Right lobe of liver (tissue), 6 donors: ENCODE measurements around the gene RFX8. TPM values are rescaled to one million over a fixed set of nuclear protein-coding genes. Genes with fewer than 3 reads are reported as not detected.
A peak's percentile ranks its signal among the peaks of the same experiment; 100 is the strongest.

Experiments used
- ATAC-seq, 4 donors: fragments of 200-7000 bp; cut with Tn5 transposase; one replicate each; pipeline ENCODE4 v1.9.1; 2020; ENCODE audit warnings: mild to moderate bottlenecking in 4 of 4, moderate library complexity in 4 of 4
- DNase-seq, 3 donors: peaks; one replicate each; pipeline ENCODE4 v3.0.0-alpha.2; 2020
- H3K27ac ChIP-seq, 3 donors: fragments of 200-600 bp; one replicate each; pipeline ENCODE4 v1.8.0; 2022
- H3K27me3 ChIP-seq, 2 donors: fragments of 200-600 bp; one replicate each; pipeline ENCODE4 v1.8.0; 2022
- H3K36me3 ChIP-seq, 4 donors: fragments of 200-600 bp; sonication (generic) in 1 of 4; one replicate each; pipeline versions ENCODE4 v1.5.1 to v1.8.0; 2017 to 2022; ENCODE audit warnings: control low read depth in 1 of 4
- H3K4me1 ChIP-seq, 4 donors: fragments of 200-600 bp; sonication (generic) in 1 of 4; one replicate each; pipeline versions ENCODE4 v1.5.1 to v1.8.0; 2017 to 2022; ENCODE audit warnings: control low read depth in 1 of 4
- H3K4me3 ChIP-seq, 3 donors: fragments of 200-600 bp; one replicate each; pipeline ENCODE4 v1.8.0; 2022
- H3K9me3 ChIP-seq, 4 donors: fragments of 200-600 bp; sonication (generic) in 1 of 4; one replicate each; pipeline versions ENCODE4 v1.5.1 to v1.8.0; 2017 to 2022; ENCODE audit warnings: control low read depth in 1 of 4
- CTCF ChIP-seq, 4 donors: fragments of 200-600 bp in 3 of 4; fragments of 450-650 bp in 1 of 4; IDR thresholded peaks; one replicate each; pipeline versions ENCODE4 v1.5.1 to v1.8.0; 2016 to 2022; ENCODE audit warnings: antibody characterized with exemption in 4 of 4, mild to moderate bottlenecking in 2 of 4
- POLR2A ChIP-seq: fragments of 450-650 bp; IDR thresholded peaks from one replicate; pipeline ENCODE4 v1.6.1; 2017; ENCODE audit warnings: antibody characterized with exemption, mild to moderate bottlenecking
- WGBS: methylation state at CpG from one replicate; pipeline ENCODE4 v1.1.6; 2018; ENCODE audit warnings: low coverage, low lambda C conversion rate; ENCODE audit not compliant: insufficient coverage; ENCODE audit errors: missing lambda C conversion rate; 5-methylcytosine and 5-hydroxymethylcytosine counted together
- intact Hi-C, 2 donors: fragments of 100-400 bp; cut with DNase I; formaldehyde crosslinking; loops; one replicate each; pipeline versions ENCODE4 v1.11.2 to v1.14.1; 2022
- total RNA-seq, 6 experiments: library from RNA; depleted of rRNA in 2 of 6; stranded (reverse); fragments of >200 nt in 2 of 6; fragmentation: NEBNext Ultra II Directional in 3 of 6; extraction: Animal tissue kit (Norgen Biotek cat#: 25700) in 3 of 6; gene quantifications; one replicate each; pipeline versions ENCODE4 v1.1.0 to v1.2.4, GENCODE V29; 2016 to 2023
- donor health status: DM: no; HTN: yes; CAD: no.
- donor health status: DM: no; HTN: no; CAD: no.
- donor health status: DM: no; HTN: no; CAD: no.
- donor health status: DM: no; HTN: yes; CAD: no.
- donor health status: DM: no; HTN: yes; CAD: no.

RFX8 gene
- total RNA-seq, 6 experiments from 2014 or later, result not detected

DNA sequence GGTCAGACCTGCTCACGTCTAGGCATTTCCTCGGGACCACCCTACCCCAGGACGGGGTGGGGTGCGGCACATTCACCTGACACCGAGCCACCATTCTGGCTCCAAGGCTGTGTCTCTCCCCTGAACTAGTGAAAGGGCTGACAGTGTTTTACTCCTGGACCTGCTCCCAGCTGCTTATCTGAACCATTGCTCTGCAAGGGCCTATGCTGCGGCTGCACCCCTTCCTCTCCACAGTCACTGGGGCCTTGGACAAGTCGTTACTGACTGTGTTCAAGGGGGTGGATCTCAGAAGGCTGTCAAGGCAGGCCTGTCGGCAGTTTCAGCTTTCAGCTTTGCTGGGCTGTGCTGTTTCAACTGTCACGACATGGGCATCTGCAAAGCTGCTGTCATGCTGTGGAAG, 99.3 kb downstream of the RFX8 start:
- H3K27ac ChIP-seq, result no peak overlapping the region
- ATAC-seq (no peak), DNase-seq (no peak)
- whole genome bisulfite sequencing, result 49% methylated on average over 3 of the region's 9 CpGs
- no peaks in the 10 kb centered on the region for H3K36me3 ChIP-seq
- H3K4me1 ChIP-seq, result no peaks in the 10 kb centered on the region
- H3K9me3 ChIP-seq, result no peaks in the 10 kb centered on the region
- no peak for TF ChIP-seq POLR2A
- TF ChIP-seq CTCF (IDR thresholded peaks at IDR 0.05), result no peak
- H3K27me3 ChIP-seq, result no peaks in the 10 kb centered on the region
- intact Hi-C loops, result no loop called here
- H3K4me3 ChIP-seq, result no peak overlapping the region

- H3K36me3 ChIP-seq, result no peaks in the 10 kb centered on the region
- H3K27ac ChIP-seq, result no peak overlapping the region
- H3K27me3 ChIP-seq, result no peaks in the 10 kb centered on the region
- H3K4me3 ChIP-seq, result no peak overlapping the region
- no peak for DNase-seq
- peak in 1 of 4 donors; percentile 17 for ATAC-seq
- intact Hi-C loops, result no loop called here
- WGBS, result 80% methylated on average over 7 of the region's 7 CpGs
- no peak for TF ChIP-seq CTCF (IDR thresholded peaks at IDR 0.05)
- TF ChIP-seq POLR2A, result no peak
- H3K9me3 ChIP-seq, result no peaks in the 10 kb centered on the region
- H3K4me1 ChIP-seq, result no peaks in the 10 kb centered on the region
Observed at GRCh38 chr2:101374821-101375561, 99.9 kb downstream of the RFX8 start.

DNA sequence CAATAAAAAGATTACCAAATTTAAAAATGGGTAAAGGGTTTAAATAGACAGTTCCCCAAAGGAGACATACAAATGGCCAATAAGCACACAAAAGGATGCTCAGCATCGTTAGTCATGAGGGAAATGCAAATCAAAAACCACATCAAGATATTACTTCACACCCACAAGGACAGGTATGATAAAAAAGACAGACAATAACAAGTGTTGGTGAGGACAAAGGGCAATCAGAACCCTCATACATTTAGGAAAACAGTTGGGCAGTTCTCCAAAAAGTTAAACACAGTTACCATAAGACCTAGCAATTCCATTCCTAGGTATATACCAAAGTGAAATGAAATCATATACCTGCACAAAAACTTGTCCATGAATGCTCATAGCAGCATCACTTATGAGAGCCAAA, 102.1 kb downstream of the RFX8 start:
- no peak overlapping the region for H3K27ac ChIP-seq
- H3K27me3 ChIP-seq, result no peaks in the 10 kb centered on the region
- H3K4me3 ChIP-seq, result no peak overlapping the region
- H3K4me1 ChIP-seq, result no peaks in the 10 kb centered on the region
- no peak for TF ChIP-seq POLR2A
- no peak for TF ChIP-seq CTCF (IDR thresholded peaks at IDR 0.05)
- ATAC-seq, result no peak
- no peak for DNase-seq
- H3K36me3 ChIP-seq, result no peaks in the 10 kb centered on the region
- 69% methylated on average over 1 of the region's 1 CpG for WGBS
- intact Hi-C loops, result no loop called here
- no peaks in the 10 kb centered on the region for H3K9me3 ChIP-seq

GRCh38 chr2:101371636-101372035, 103.3 kb downstream of the RFX8 start:
- 40% methylated on average over 4 of the region's 4 CpGs for WGBS
- no peak overlapping the region for H3K4me3 ChIP-seq
- intact Hi-C loops, result no loop called here
- H3K36me3 ChIP-seq, result no peaks in the 10 kb centered on the region
- TF ChIP-seq POLR2A (no peak), CTCF (IDR thresholded peaks at IDR 0.05) (no peak)
- DNase-seq (no peak), ATAC-seq (no peak)
- no peaks in the 10 kb centered on the region for H3K9me3 ChIP-seq
- H3K27me3 ChIP-seq, result no peaks in the 10 kb centered on the region
- H3K27ac ChIP-seq, result no peak overlapping the region
- no peaks in the 10 kb centered on the region for H3K4me1 ChIP-seq
